Choroid plexus epithelial cell (primary cell): ENCODE measurements around the gene CDC5L.

Experiments used
- DNase-seq: peaks from one replicate; pipeline ENCODE4 v3.0.0-alpha.2; 2010; ENCODE audit warnings: low read depth
- H3K4me3 ChIP-seq: 2 replicates; pipeline ENCODE4 v1.5.1; 2011; ENCODE audit warnings: low read depth, mild to moderate bottlenecking, control low read depth, low read length, moderate library complexity
- CTCF ChIP-seq: conservative IDR thresholded peaks from 2 replicates; pipeline ENCODE4 v1.5.1; 2011; ENCODE audit warnings: low read depth, mild to moderate bottlenecking, control low read depth, inconsistent platforms, low read length, moderate library complexity

CDC5L gene

DNA sequence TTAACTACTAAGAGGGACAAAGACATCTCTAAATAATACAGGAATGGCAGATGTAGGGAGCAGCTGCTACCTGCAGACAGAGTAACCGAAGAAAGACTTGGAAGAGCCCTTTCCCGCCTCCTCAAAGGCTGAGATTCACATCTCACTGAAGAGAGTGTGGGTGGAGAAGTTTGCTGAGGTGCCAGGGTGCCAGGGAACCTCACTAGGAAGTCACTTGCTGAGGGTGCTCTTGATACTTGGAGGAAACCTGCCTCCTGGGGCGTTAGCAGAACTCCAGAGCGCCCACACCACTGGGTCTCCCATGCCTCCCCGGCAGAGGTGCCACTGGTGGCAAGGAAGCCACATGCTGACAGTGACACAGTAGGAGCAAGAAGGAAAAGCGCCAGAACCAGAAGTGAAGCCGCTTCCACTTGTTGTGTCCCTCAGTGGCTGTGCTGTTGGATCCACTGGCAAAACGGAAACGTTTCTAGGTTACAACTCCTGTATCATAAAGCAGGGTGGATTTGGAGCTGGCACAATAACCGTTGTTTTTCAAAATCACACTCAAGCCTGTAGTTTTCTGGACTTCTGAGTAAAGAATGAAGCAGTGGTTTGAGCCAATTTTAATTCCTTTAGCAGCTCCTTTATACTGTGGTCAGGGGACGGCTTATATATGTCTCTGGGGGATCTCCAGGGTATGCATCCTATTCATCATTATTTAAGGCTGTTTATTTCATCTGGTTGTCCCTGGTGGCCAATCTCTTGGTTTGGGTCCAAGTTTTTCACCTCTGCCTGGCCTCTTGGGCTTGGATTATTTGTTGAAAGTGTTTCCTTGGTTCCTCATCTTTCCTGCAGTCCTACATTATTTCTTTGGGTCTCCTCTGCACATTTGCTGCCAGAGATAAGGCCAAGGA, 64.5 kb downstream of the CDC5L start:
- no peak for TF ChIP-seq CTCF
- DNase-seq, result peak; percentile 67
- H3K4me3 ChIP-seq, result no peak overlapping the region

GRCh38 chr6:44452725-44453124, 65.2 kb downstream of the CDC5L start:
- no peak overlapping the region for H3K4me3 ChIP-seq
- peak; percentile 70 for DNase-seq
- TF ChIP-seq CTCF, result no peak

DNA sequence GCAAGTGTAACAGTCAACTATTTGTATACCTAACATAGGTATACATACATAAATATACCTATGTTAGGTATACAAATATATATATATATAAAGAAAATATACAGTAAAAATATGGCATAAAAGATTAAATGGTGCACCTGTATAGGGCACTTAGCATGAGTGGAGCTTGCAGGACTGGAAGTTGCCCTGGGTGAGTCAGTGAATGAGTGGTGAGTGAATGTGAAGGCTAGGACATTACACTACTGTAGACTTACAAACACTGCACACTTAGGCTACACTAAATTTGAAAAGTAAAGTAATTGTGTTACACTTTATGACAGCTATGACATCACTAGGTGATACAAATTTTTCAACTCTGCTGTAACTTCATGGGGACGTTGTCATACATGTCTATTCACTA, 65.6 kb downstream of the CDC5L start:
- TF ChIP-seq CTCF, result no peak
- H3K4me3 ChIP-seq, result no peak overlapping the region
- no peak for DNase-seq

GRCh38 chr6:44454198-44454597, 66.7 kb downstream of the CDC5L start:
- TF ChIP-seq CTCF, result no peak
- no peak overlapping the region for H3K4me3 ChIP-seq
- no peak for DNase-seq

DNA sequence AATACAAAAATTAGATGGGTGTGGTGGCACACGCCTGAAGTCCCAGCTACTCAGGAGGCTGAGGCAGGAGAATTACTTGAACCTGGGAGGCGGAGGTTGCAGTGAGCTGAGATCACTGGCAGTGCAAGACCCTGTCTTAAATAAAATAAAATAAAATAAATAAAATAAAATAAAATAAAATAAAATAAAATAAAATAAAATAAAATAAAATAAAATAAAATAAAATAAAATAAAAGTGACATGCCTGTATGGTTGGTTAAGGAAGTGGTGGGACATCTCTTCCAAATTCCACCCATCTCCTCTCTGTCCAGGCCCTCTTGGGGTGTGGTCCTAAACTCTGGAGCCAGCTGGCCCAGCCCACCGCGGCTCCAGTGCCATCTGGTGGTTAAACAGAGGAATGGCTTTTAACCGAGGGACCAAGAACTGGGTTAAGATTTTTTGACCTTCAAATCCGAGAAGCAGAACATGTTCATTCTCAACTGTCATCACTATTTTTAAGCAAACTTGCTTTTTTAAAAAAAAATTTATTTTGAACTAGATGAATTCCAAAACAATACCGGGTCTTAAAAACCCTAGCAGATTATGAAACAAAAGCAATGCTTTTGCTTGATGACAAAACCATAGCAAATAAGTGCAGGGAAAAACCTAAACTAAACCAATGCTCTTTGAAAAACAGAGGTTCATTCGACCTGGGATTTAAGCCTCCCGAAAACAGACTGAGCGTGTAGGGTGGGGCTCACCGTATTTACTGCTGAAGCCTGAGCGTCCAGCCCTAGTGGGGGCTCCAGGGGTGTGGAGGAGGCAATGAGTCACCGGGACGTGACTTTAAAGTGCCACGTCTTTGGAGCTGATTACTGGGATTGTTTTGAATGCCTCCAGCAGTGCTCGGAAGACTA, 68.8 kb downstream of the CDC5L start:
- peak overlapping the region; percentile 40 for H3K4me3 ChIP-seq
- DNase-seq, result peak; percentile 75
- peak; percentile 94 for TF ChIP-seq CTCF

DNA sequence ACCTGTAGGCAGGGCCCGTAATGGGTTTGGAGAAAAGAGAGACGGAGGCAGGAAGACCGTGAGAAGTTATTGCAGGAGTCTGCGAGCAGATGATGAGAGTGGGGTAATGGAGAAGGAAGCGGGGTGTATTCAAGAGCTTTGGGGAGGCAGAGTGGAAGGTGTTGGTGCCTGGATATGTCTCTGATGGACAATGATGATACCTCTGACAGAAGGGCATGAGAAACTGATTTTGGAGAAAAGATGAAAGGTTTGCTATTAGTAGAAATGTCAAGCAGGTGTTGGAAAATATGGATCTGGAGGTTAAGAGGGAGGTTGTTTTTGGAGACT, 69.4 kb downstream of the CDC5L start:
- no peak for TF ChIP-seq CTCF
- no peak for DNase-seq
- peak overlapping the region; percentile 40 for H3K4me3 ChIP-seq
